Measurements from ENCODE around the gene PPP1R14C. TPM values are rescaled to one million over a fixed set of nuclear protein-coding genes. Genes with fewer than 3 reads are reported as not detected.
"Not testable (repeated sequence)": the region's sequence is repeated elsewhere in the genome, so short reads cannot be mapped to it uniquely, and the experiment has no call there.

PPP1R14C gene
- polyA plus RNA-seq, 1 donor (not counting 4 experiments of a cell fraction or from before 2014, with no cell fraction given), result 50.6 TPM

DNA sequence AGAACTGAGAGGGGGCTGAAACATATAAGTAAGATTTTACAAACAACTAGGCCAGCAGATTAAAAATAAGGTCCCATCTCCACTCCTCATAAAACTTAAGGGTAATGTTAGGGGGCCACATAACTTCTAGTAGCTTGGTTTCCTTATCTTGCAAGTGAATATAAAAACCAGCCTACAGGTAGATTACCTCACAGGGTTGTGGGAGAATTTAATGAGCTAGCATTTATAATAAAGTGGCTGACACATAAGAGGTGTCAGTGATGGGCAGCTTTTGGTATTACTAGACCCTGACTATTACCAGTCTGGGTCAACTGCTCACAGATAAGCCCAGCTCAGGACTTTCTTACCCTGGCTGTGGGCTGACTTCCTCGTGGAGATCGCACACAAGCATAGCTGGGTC, 9.2 kb upstream of the PPP1R14C start:
- Histone ChIP-seq H3K4me2 (ENCODE audit: control insufficient read depth, extremely low read depth, insufficient read depth, low read depth, low read length) (no peak overlapping the region), H3K79me2 (ENCODE audit: control insufficient read depth, insufficient read depth, low read length) (no peaks in the 10 kb centered on the region), H3K9ac (ENCODE audit: control insufficient read depth, extremely low read depth, insufficient read depth, low read length) (no peak overlapping the region), H3K4me1 (ENCODE audit: control insufficient read depth, extremely low read depth, insufficient read depth, low read length) (peaks cover 5% of the 10 kb centered on the region), H4K20me1 (ENCODE audit: control insufficient read depth, extremely low read depth, insufficient read depth, low read length) (no peaks in the 10 kb centered on the region), H3K4me3 (ENCODE audit: control insufficient read depth in 2 of 3, extremely low read depth in 1 of 3, insufficient read depth in 2 of 3, low read depth in 1 of 3, low read length in 3 of 3) (no peak overlapping the region), H3K27ac (ENCODE audit: control insufficient read depth, insufficient read depth, low read length) (no peak overlapping the region), H2AFZ (ENCODE audit: control insufficient read depth, low read length) (no peak overlapping the region), H3K36me3 (ENCODE audit: control insufficient read depth in 2 of 2, extremely low read depth in 1 of 2, insufficient read depth in 2 of 2, low read length in 2 of 2) (no peaks in the 10 kb centered on the region), H3K9me1 (ENCODE audit: control insufficient read depth, extremely low read depth, insufficient read depth, low read length) (no peaks in the 10 kb centered on the region), H3K27me3 (ENCODE audit: control insufficient read depth, extremely low read depth, insufficient read depth, low read length) (no peaks in the 10 kb centered on the region), H3K9me3 (ENCODE audit: control insufficient read depth, low read depth, low read length) (no peaks in the 10 kb centered on the region)
- TF ChIP-seq, protein P1, sequence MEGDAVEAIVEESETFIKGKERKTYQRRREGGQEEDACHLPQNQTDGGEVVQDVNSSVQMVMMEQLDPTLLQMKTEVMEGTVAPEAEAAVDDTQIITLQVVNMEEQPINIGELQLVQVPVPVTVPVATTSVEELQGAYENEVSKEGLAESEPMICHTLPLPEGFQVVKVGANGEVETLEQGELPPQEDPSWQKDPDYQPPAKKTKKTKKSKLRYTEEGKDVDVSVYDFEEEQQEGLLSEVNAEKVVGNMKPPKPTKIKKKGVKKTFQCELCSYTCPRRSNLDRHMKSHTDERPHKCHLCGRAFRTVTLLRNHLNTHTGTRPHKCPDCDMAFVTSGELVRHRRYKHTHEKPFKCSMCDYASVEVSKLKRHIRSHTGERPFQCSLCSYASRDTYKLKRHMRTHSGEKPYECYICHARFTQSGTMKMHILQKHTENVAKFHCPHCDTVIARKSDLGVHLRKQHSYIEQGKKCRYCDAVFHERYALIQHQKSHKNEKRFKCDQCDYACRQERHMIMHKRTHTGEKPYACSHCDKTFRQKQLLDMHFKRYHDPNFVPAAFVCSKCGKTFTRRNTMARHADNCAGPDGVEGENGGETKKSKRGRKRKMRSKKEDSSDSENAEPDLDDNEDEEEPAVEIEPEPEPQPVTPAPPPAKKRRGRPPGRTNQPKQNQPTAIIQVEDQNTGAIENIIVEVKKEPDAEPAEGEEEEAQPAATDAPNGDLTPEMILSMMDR (optimal IDR thresholded peaks at IDR 0.05 in 1 of 3, IDR thresholded peaks at IDR 0.05 in 1 of 3, conservative IDR thresholded peaks at IDR 0.05 in 1 of 3; ENCODE audit: extremely low read depth in 1 of 3, insufficient read depth in 2 of 3, low read length in 3 of 3), result no peak
- no peak for TF ChIP-seq EZH2 (IDR thresholded peaks at IDR 0.05; ENCODE audit: low read length)
- dilution Hi-C loops (cut with MboI; ENCODE audit: extremely low pct_ligation_motif_present, low sequenced_read_pairs), result no loop called here
- FAIRE-seq, result no peak
- DNase-seq (ENCODE audit: low read depth, low spot score), result no peak

DNA sequence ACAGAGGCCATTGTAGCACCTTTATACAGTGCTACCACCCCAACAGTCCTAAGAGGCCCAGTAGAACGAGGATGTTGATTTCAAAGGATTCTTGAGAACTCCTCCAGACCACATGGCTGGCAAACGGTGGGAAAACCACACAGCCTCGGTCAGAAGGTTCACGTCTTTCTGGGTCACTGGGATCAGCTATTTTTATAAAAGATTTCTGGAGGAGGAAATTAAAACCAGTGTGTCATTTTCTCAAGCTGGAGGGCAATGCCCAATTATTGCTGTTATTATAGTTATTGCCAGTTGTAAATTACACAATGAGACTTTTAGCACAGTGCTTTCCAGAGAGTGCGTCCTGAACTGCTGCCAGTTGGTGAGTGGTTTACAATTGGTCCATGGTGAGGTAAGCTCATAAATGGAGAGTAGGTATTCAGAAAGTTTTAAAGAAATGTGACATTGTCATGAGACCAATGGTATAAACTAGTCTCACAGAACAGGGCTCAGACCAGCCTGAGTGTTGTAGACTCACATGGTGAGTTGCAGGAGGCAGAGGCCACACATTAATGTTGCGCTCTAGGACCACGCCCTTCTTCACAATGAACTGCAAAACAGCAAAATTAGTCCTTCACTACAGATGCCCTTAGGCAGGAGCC, 8.4 kb upstream of the PPP1R14C start:
- TF ChIP-seq, protein P1 (optimal IDR thresholded peaks at IDR 0.05 in 1 of 3, IDR thresholded peaks at IDR 0.05 in 1 of 3, conservative IDR thresholded peaks at IDR 0.05 in 1 of 3; ENCODE audit: extremely low read depth in 1 of 3, insufficient read depth in 2 of 3, low read length in 3 of 3), result no peak
- no peak for TF ChIP-seq EZH2 (IDR thresholded peaks at IDR 0.05; ENCODE audit: low read length)
- Histone ChIP-seq H3K9ac (ENCODE audit: control insufficient read depth, extremely low read depth, insufficient read depth, low read length) (no peak overlapping the region), H3K36me3 (ENCODE audit: control insufficient read depth in 2 of 2, extremely low read depth in 1 of 2, insufficient read depth in 2 of 2, low read length in 2 of 2) (no peaks in the 10 kb centered on the region), H3K4me3 (ENCODE audit: control insufficient read depth in 2 of 3, extremely low read depth in 1 of 3, insufficient read depth in 2 of 3, low read depth in 1 of 3, low read length in 3 of 3) (no peak overlapping the region), H3K9me1 (ENCODE audit: control insufficient read depth, extremely low read depth, insufficient read depth, low read length) (no peaks in the 10 kb centered on the region), H3K27me3 (ENCODE audit: control insufficient read depth, extremely low read depth, insufficient read depth, low read length) (no peaks in the 10 kb centered on the region), H3K9me3 (ENCODE audit: control insufficient read depth, low read depth, low read length) (no peaks in the 10 kb centered on the region), H3K79me2 (ENCODE audit: control insufficient read depth, insufficient read depth, low read length) (no peaks in the 10 kb centered on the region), H3K4me1 (ENCODE audit: control insufficient read depth, extremely low read depth, insufficient read depth, low read length) (peaks cover 5% of the 10 kb centered on the region), H3K27ac (ENCODE audit: control insufficient read depth, insufficient read depth, low read length) (no peak overlapping the region), H3K4me2 (ENCODE audit: control insufficient read depth, extremely low read depth, insufficient read depth, low read depth, low read length) (no peak overlapping the region), H2AFZ (ENCODE audit: control insufficient read depth, low read length) (no peak overlapping the region), H4K20me1 (ENCODE audit: control insufficient read depth, extremely low read depth, insufficient read depth, low read length) (no peaks in the 10 kb centered on the region)
- DNase-seq (ENCODE audit: low read depth, low spot score), result no peak
- dilution Hi-C loops (cut with MboI; ENCODE audit: extremely low pct_ligation_motif_present, low sequenced_read_pairs), result no loop called here
- peak; percentile 44 for FAIRE-seq

DNA sequence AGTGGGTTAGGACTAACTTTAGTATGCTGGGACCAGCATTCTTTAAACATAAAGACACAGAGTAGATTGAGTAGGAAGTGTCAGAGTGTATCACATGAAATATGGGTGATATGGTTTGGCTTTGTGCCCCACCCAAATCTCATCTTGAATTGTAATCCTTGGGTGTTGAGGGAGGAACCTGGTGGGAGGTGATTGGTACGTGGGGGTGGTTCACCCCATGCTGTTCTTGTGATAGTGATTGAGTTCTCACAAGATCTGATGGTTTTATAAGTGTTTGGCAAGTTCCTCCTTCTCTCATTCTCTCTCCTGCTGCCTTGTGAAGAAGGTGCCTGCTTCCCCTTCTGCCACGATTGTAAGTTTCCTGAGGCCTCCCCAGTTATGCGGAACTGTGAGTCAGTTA, 5.1 kb upstream of the PPP1R14C start:
- H3K9me1 ChIP-seq (ENCODE audit: control insufficient read depth, extremely low read depth, insufficient read depth, low read length); DNase-seq (ENCODE audit: low read depth, low spot score); H3K4me3 ChIP-seq (ENCODE audit: control insufficient read depth in 2 of 3, extremely low read depth in 1 of 3, insufficient read depth in 2 of 3, low read depth in 1 of 3, low read length in 3 of 3); H3K27me3 ChIP-seq (ENCODE audit: control insufficient read depth, extremely low read depth, insufficient read depth, low read length); H3K36me3 ChIP-seq (ENCODE audit: control insufficient read depth in 2 of 2, extremely low read depth in 1 of 2, insufficient read depth in 2 of 2, low read length in 2 of 2); dilution Hi-C loops (cut with MboI; ENCODE audit: extremely low pct_ligation_motif_present, low sequenced_read_pairs); FAIRE-seq; H2AFZ ChIP-seq (ENCODE audit: control insufficient read depth, low read length); H3K27ac ChIP-seq (ENCODE audit: control insufficient read depth, insufficient read depth, low read length); H3K4me2 ChIP-seq (ENCODE audit: control insufficient read depth, extremely low read depth, insufficient read depth, low read depth, low read length); H3K79me2 ChIP-seq (ENCODE audit: control insufficient read depth, insufficient read depth, low read length); H4K20me1 ChIP-seq (ENCODE audit: control insufficient read depth, extremely low read depth, insufficient read depth, low read length); H3K9ac ChIP-seq (ENCODE audit: control insufficient read depth, extremely low read depth, insufficient read depth, low read length); H3K9me3 ChIP-seq (ENCODE audit: control insufficient read depth, low read depth, low read length): not testable (repeated sequence)
- H3K4me1 ChIP-seq (ENCODE audit: control insufficient read depth, extremely low read depth, insufficient read depth, low read length), result peaks cover 14% of the 10 kb centered on the region

Measured in keratinocyte (primary cell).